ENCODE measurements around the gene MAD1L1. TPM values are rescaled to one million over a fixed set of nuclear protein-coding genes. Genes with fewer than 3 reads are reported as not detected.
"Not testable (repeated sequence)": the region's sequence is repeated elsewhere in the genome, so short reads cannot be mapped to it uniquely, and the experiment has no call there.

The MAD1L1 gene
- total RNA-seq, 6 experiments from 2014 or later, result 15.1 to 37.4 (median 20.5) TPM

GRCh38 chr7:1998146-1998545, 234.6 kb downstream of the MAD1L1 start:
- no peaks in the 10 kb centered on the region for H3K9me3 ChIP-seq
- no peak for TF ChIP-seq CTCF (IDR thresholded peaks at IDR 0.05)
- TF ChIP-seq POLR2A (IDR thresholded peaks at IDR 0.05), result no peak
- no peak overlapping the region for H3K4me3 ChIP-seq
- no peak overlapping the region for H3K27ac ChIP-seq
- DNase-seq (peak in 1 of 3 donors; percentile 39), ATAC-seq (no peak)
- 96% methylated on average over 5 of the region's 10 CpGs for WGBS (ENCODE audit: insufficient coverage, low coverage, low lambda C conversion rate, missing lambda C conversion rate)
- no peaks in the 10 kb centered on the region for H3K27me3 ChIP-seq
- H3K36me3 ChIP-seq, result no peaks in the 10 kb centered on the region
- peaks cover 0 to 8% (median 3%) of the 10 kb centered on the region in 4 donors for H3K4me1 ChIP-seq
- intact Hi-C loops (cut with DNase I), result no loop called here

DNA sequence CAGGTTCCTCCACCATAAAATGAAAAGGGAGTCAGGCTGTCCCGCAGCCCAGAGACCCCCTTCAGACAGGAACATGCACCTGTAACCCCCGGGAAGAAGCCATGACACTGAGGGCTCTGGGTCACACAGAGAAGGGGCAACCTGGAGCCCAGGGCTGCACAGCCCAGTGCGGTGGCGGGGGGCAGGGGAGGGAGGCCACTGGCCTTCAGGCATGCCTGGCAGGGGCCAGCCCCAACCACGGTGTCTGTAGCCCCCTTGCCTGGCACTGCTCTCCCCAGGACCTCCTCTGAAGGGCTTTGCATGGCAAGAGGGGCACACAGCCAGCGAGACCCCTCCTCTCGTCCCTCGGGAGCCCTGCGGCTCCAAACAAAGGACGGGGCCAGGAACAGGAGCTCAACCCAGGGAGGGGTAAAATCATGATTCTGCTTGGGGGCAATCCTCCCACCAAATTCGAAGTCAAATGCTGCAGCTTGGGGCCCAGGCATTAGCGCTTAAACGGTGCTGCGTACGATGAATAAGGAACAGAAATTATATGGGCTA, 235.1 kb downstream of the MAD1L1 start:
- no peaks in the 10 kb centered on the region for H3K36me3 ChIP-seq
- H3K4me1 ChIP-seq, result peaks cover 0 to 12% (median 3%) of the 10 kb centered on the region in 4 donors
- 70% methylated on average over 3 of the region's 15 CpGs for WGBS (ENCODE audit: insufficient coverage, low coverage, low lambda C conversion rate, missing lambda C conversion rate)
- no peak overlapping the region for H3K4me3 ChIP-seq
- TF ChIP-seq POLR2A (IDR thresholded peaks at IDR 0.05), result no peak
- no peak for TF ChIP-seq CTCF (IDR thresholded peaks at IDR 0.05)
- ATAC-seq (no peak), DNase-seq (no peak)
- intact Hi-C loops (cut with DNase I), result no loop called here
- H3K9me3 ChIP-seq, result no peaks in the 10 kb centered on the region
- no peaks in the 10 kb centered on the region for H3K27me3 ChIP-seq
- H3K27ac ChIP-seq, result no peak overlapping the region

DNA sequence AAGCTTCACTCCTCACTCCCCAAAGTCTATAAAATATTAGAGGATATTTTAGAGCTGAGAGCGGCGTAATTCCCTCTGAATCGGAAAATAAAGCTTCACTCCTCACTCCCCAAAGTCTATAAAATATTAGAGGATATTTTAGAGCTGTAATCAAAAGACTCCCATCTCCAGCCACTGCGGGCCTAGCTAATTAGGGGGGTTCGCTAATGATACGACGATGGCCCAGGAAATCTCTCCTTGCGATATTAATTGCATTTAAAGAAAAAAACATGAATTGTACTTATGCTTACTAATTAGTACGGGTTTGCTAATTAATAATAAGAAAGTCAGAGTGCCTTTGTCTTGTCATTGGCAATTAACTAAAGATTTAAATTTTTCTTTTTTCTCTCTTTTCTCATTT, 235.9 kb downstream of the MAD1L1 start:
- intact Hi-C loops (cut with DNase I), result no loop called here
- Histone ChIP-seq H3K4me1 (peaks cover 0 to 12% (median 3%) of the 10 kb centered on the region in 4 donors), H3K36me3 (no peaks in the 10 kb centered on the region), H3K9me3 (no peaks in the 10 kb centered on the region), H3K27ac (no peak overlapping the region), H3K27me3 (no peaks in the 10 kb centered on the region), H3K4me3 (no peak overlapping the region)
- no peak for TF ChIP-seq CTCF (IDR thresholded peaks at IDR 0.05)
- TF ChIP-seq POLR2A (IDR thresholded peaks at IDR 0.05), result no peak
- 93% methylated on average over 9 of the region's 9 CpGs for WGBS (ENCODE audit: insufficient coverage, low coverage, low lambda C conversion rate, missing lambda C conversion rate)
- no peak for ATAC-seq
- DNase-seq, result no peak

GRCh38 chr7:1995911-1996420, 236.8 kb downstream of the MAD1L1 start:
- DNase-seq, result not testable (repeated sequence)
- 82% methylated on average over 2 of the region's 24 CpGs for WGBS (ENCODE audit: insufficient coverage, low coverage, low lambda C conversion rate, missing lambda C conversion rate)

GRCh38 chr7:1995426-1995825, 237.3 kb downstream of the MAD1L1 start:
- no peak for ATAC-seq
- TF ChIP-seq CTCF (IDR thresholded peaks at IDR 0.05), result no peak
- TF ChIP-seq POLR2A (IDR thresholded peaks at IDR 0.05), result no peak
- no CpG with 5 or more reads among the region's 11 CpGs for WGBS (ENCODE audit: insufficient coverage, low coverage, low lambda C conversion rate, missing lambda C conversion rate)

More at GRCh38 chr7:1995911-1996420, 236.8 kb downstream of the MAD1L1 start:
- H3K4me1 ChIP-seq, result peaks cover 0 to 12% (median 3%) of the 10 kb centered on the region in 4 donors
- H3K36me3 ChIP-seq; H3K27ac ChIP-seq; intact Hi-C loops (cut with DNase I); H3K4me3 ChIP-seq; H3K27me3 ChIP-seq; H3K9me3 ChIP-seq; ATAC-seq: not testable (repeated sequence)

More at GRCh38 chr7:1995426-1995825, 237.3 kb downstream of the MAD1L1 start:
- no peaks in the 10 kb centered on the region for H3K36me3 ChIP-seq
- H3K27ac ChIP-seq, result no peak overlapping the region
- no peaks in the 10 kb centered on the region for H3K27me3 ChIP-seq
- intact Hi-C loops (cut with DNase I), result no loop called here
- no peak for DNase-seq
- peaks cover 0 to 12% (median 3%) of the 10 kb centered on the region in 4 donors for H3K4me1 ChIP-seq
- H3K9me3 ChIP-seq, result no peaks in the 10 kb centered on the region
- H3K4me3 ChIP-seq, result no peak overlapping the region
